DND-41 (cell line): ENCODE data around the gene ABLIM2.

Experiments used
- ATAC-seq: fragments of 200-7000 bp; cut with Tn5 transposase; 3 replicates; pipeline ENCODE4 v1.9.1; 2021; ENCODE audit warnings: low read depth; ENCODE audit not compliant: insufficient read depth
- DNase-seq: peaks from one replicate; pipeline ENCODE4 v3.0.0-alpha.2; 2020
- H2AFZ ChIP-seq: 2 replicates; pipeline ENCODE4 v1.6.0; 2012; ENCODE audit warnings: low read depth, low read length
- H3K27ac ChIP-seq: 2 replicates; pipeline ENCODE4 v1.5.1; 2012; ENCODE audit warnings: low read length, inconsistent platforms
- H3K27me3 ChIP-seq: fragments of 200-600 bp; sonication (generic); 2 replicates; pipeline ENCODE4 v1.6.0; 2012; ENCODE audit warnings: low read length, mild to moderate bottlenecking, inconsistent platforms; ENCODE audit not compliant: insufficient read depth, poor library complexity
- H3K36me3 ChIP-seq: 2 replicates; pipeline ENCODE4 v1.5.1; 2012; ENCODE audit warnings: low read length, inconsistent platforms; ENCODE audit not compliant: insufficient read depth
- H3K4me1 ChIP-seq: 2 replicates; pipeline ENCODE4 v1.5.1; 2012; ENCODE audit warnings: mild to moderate bottlenecking, low read length; ENCODE audit not compliant: insufficient read depth
- H3K4me2 ChIP-seq: 2 replicates; pipeline ENCODE4 v1.6.0; 2012; ENCODE audit warnings: mild to moderate bottlenecking, moderate library complexity, low read length, inconsistent platforms; ENCODE audit not compliant: insufficient read depth
- H3K4me3 ChIP-seq, 2 experiments: fragments of 200-600 bp in 1 of 2; shearing (Covaris generic) in 1 of 2; 2 replicates each; pipeline ENCODE4 v1.5.1; 2012 to 2016; ENCODE audit warnings: inconsistent platforms in 2 of 2, low read length in 2 of 2, mild to moderate bottlenecking in 2 of 2, low read depth in 1 of 2, moderate library complexity in 1 of 2
- H3K79me2 ChIP-seq: 2 replicates; pipeline ENCODE4 v1.6.0; 2012; ENCODE audit warnings: low read length, inconsistent platforms; ENCODE audit not compliant: insufficient read depth
- H3K9ac ChIP-seq: 2 replicates; pipeline ENCODE4 v1.6.0; 2012; ENCODE audit warnings: low read depth, mild to moderate bottlenecking, inconsistent platforms, low read length, moderate library complexity
- H3K9me3 ChIP-seq: 2 replicates; pipeline ENCODE4 v1.5.1; 2012; ENCODE audit warnings: low read length, moderate library complexity, mild to moderate bottlenecking, inconsistent platforms; ENCODE audit not compliant: insufficient read depth, severe bottlenecking
- H4K20me1 ChIP-seq: 2 replicates; pipeline ENCODE4 v1.6.0; 2012; ENCODE audit warnings: low read length; ENCODE audit not compliant: insufficient read depth
- CTCF ChIP-seq: IDR thresholded peaks from 2 replicates; pipeline ENCODE4 v1.5.1; 2012; ENCODE audit warnings: borderline replicate concordance, low read length, moderate library complexity, mild to moderate bottlenecking; ENCODE audit not compliant: poor library complexity, severe bottlenecking; ENCODE audit errors: extremely low read depth
- EZH2 ChIP-seq: IDR thresholded peaks from 3 replicates; pipeline ENCODE4 v1.6.1; 2012; ENCODE audit warnings: borderline replicate concordance, low read depth, mild to moderate bottlenecking, moderate library complexity, low read length, inconsistent platforms; ENCODE audit not compliant: severe bottlenecking

ABLIM2 gene

GRCh38 chr4:8130346-8131066 lies 28.1 kb downstream of the ABLIM2 start:
- peaks cover 13% of the 10 kb centered on the region; the same call in 1 of the 2 replicates for H4K20me1 ChIP-seq
- no peak for DNase-seq
- no peak for TF ChIP-seq CTCF
- TF ChIP-seq EZH2: no peak
- ATAC-seq: no peak
- H3K4me2 ChIP-seq: no peak overlapping the region
- no peaks in the 10 kb centered on the region for H3K27me3 ChIP-seq
- H3K79me2 ChIP-seq: no peaks in the 10 kb centered on the region
- H3K9ac ChIP-seq: no peak overlapping the region
- no peak overlapping the region for H3K27ac ChIP-seq
- no peaks in the 10 kb centered on the region for H3K36me3 ChIP-seq
- no peaks in the 10 kb centered on the region for H3K9me3 ChIP-seq
- no peak overlapping the region for H3K4me3 ChIP-seq
- H3K4me1 ChIP-seq: peaks cover 3% of the 10 kb centered on the region; the same call in 1 of the 2 replicates
- no peak overlapping the region for H2AFZ ChIP-seq

- peaks cover 13% of the 10 kb centered on the region; the same call in 1 of the 2 replicates for H4K20me1 ChIP-seq
- peaks cover 3% of the 10 kb centered on the region; the same call in 1 of the 2 replicates for H3K4me1 ChIP-seq
Measured at GRCh38 chr4:8129785-8130184, 28.8 kb downstream of the ABLIM2 start.

GRCh38 chr4:8129136-8129535 lies 29.5 kb downstream of the ABLIM2 start:
- Histone ChIP-seq H4K20me1 (peaks cover 13% of the 10 kb centered on the region; the same call in 1 of the 2 replicates), H3K79me2 (no peaks in the 10 kb centered on the region), H3K4me3 (no peak overlapping the region), H3K4me1 (peaks cover 3% of the 10 kb centered on the region; the same call in 1 of the 2 replicates), H3K4me2 (no peak overlapping the region), H3K9me3 (no peaks in the 10 kb centered on the region), H3K9ac (no peak overlapping the region), H3K36me3 (no peaks in the 10 kb centered on the region), H2AFZ (no peak overlapping the region), H3K27me3 (no peaks in the 10 kb centered on the region), H3K27ac (no peak overlapping the region)
- no peak for DNase-seq
- no peak for ATAC-seq
- TF ChIP-seq EZH2: no peak
- TF ChIP-seq CTCF: no peak

More at GRCh38 chr4:8129785-8130184, 28.8 kb downstream of the ABLIM2 start:
- no peaks in the 10 kb centered on the region for H3K36me3 ChIP-seq
- TF ChIP-seq CTCF (no peak), EZH2 (no peak)
- H3K27ac ChIP-seq: no peak overlapping the region
- DNase-seq (no peak), ATAC-seq (no peak)
- H3K79me2 ChIP-seq: no peaks in the 10 kb centered on the region
- no peak overlapping the region for H2AFZ ChIP-seq
- H3K9me3 ChIP-seq: no peaks in the 10 kb centered on the region
- H3K4me2 ChIP-seq: no peak overlapping the region
- no peak overlapping the region for H3K4me3 ChIP-seq
- H3K9ac ChIP-seq: no peak overlapping the region
- no peaks in the 10 kb centered on the region for H3K27me3 ChIP-seq
